ENCODE measurements around the gene TANGO6. TPM values are rescaled to one million over a fixed set of nuclear protein-coding genes. Genes with fewer than 3 reads are reported as not detected.

TANGO6 gene
- total RNA-seq = 13.7 and 16.9 TPM in 2 replicates

DNA sequence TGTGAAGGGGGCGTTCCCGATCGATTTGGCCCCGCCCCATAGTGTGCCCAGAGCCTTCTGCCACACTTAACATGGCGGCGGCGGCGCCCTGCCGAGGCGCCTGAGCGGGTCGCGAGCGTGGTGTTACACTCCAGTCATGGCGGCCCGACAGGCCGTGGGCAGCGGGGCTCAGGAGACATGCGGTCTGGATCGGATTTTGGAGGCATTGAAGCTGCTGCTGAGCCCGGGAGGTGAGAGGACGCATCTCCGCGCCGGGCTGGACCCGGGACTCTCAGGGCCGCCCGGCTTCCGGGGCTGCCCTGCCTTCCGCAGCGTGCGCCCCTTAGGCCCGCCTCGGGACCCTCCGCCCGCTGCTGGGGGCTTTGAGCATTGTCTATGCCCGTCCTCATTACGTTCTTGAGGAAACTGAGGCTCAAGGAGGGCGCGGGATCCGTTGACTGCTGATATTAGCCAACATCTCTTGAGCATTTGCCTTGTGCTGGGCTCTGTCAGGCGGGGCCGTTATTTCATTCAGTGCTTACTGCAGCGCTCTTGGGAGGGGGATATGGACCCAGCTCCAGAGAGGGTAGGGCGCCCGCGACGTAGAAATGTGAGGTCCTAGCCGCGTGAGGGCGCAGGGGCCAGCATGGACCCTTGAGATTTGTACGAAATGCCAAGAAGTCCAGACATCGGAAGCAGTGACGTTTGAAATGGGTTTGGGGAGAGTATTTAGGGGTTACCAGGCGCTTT, at the start of gene TANGO6:
Gene TANGO6 (plus strand): TSS at position 50 of the 729 bp plus-strand sequence. CDS start 87 bp downstream, at position 137.
- H3K4me3 ChIP-seq (ENCODE audit: low read depth, low read length) = peak within 1 kb of the TSS; percentile 94
- FAIRE-seq (no peak), DNase-seq (ENCODE audit: low read depth) (peak; percentile 55)
- TF ChIP-seq CTCF (IDR thresholded peaks at IDR 0.05; ENCODE audit: insufficient read depth, low read length, severe bottlenecking) = no peak
- no peaks in the 10 kb centered on the region for H3K36me3 ChIP-seq (ENCODE audit: control insufficient read depth, insufficient read depth, low read length)
- H3K27me3 ChIP-seq (ENCODE audit: control insufficient read depth, insufficient read depth, low read length) = no peaks in the 10 kb centered on the region

DNA sequence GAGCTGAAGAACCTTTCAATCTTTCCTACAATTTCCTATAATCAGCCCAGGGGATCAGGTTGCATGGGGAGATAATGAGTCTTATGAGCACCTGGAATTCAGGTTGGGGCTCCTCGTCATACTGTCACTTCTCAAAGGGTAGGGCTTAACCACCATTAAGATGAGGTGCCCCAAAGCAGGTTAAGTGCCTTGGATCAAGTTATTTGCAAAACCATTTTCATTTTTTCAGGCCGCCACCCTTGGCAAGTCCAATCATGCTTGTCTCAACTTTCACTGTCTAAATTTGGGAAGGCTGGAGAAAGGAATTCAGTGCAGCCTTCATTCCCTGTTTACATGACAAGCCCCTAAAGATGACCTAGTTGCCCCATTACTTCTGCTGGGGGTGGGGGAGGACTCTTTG, 44.9 kb upstream of the TANGO6 start:
- FAIRE-seq = no peak
- Histone ChIP-seq H3K27me3 (ENCODE audit: control insufficient read depth, insufficient read depth, low read length) (no peaks in the 10 kb centered on the region), H3K4me3 (ENCODE audit: low read depth, low read length) (no peak overlapping the region), H3K36me3 (ENCODE audit: control insufficient read depth, insufficient read depth, low read length) (peaks cover 16% of the 10 kb centered on the region)
- no peak for TF ChIP-seq CTCF (IDR thresholded peaks at IDR 0.05; ENCODE audit: insufficient read depth, low read length, severe bottlenecking)
- peak; percentile 78 for DNase-seq (ENCODE audit: low read depth)

DNA sequence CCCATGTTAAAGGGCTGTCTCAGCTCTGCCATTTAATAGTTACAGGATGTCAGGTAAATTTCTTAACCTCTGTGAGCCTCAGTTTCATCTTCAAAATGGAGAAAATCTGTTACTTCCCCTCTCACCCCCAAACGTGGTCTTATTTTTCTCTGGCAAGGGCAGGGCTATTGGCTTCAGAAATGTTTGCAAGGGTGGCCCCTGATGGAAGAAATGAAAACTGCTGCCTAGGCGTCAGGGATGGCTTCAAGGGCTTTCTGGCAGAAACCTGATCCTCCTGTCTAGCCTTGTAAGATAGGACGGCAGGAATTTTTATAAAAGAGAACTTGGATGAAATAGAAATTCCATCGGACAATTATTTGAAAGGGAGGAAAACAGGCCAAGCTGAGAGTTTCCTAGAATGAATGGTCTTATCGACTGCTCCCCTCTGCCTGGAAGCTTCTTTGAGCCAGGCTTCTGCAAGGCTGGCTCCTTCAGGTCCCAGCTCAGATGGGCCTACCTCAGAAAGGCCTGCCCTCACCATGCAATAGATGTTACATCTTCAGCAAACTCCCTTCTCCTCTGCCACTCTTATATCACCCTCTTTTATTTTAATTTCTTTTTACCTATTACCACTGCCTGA, 43.0 kb upstream of the TANGO6 start:
- no peak for FAIRE-seq
- DNase-seq (ENCODE audit: low read depth) = peak; percentile 76
- no peaks in the 10 kb centered on the region for H3K27me3 ChIP-seq (ENCODE audit: control insufficient read depth, insufficient read depth, low read length)
- no peak overlapping the region for H3K4me3 ChIP-seq (ENCODE audit: low read depth, low read length)
- peak; percentile 69 for TF ChIP-seq CTCF (IDR thresholded peaks at IDR 0.05; ENCODE audit: insufficient read depth, low read length, severe bottlenecking)
- H3K36me3 ChIP-seq (ENCODE audit: control insufficient read depth, insufficient read depth, low read length) = peaks cover 14% of the 10 kb centered on the region

- H3K36me3 ChIP-seq (ENCODE audit: control insufficient read depth, insufficient read depth, low read length) = peaks cover 15% of the 10 kb centered on the region
- no peaks in the 10 kb centered on the region for H3K27me3 ChIP-seq (ENCODE audit: control insufficient read depth, insufficient read depth, low read length)
- TF ChIP-seq CTCF (IDR thresholded peaks at IDR 0.05; ENCODE audit: insufficient read depth, low read length, severe bottlenecking) = no peak
- H3K4me3 ChIP-seq (ENCODE audit: low read depth, low read length) = no peak overlapping the region
- FAIRE-seq = no peak
- DNase-seq (ENCODE audit: low read depth) = peak; percentile 63
These were observed 41.1 kb upstream of the TANGO6 start for GRCh38 chr16:68802190-68802589.

DNA sequence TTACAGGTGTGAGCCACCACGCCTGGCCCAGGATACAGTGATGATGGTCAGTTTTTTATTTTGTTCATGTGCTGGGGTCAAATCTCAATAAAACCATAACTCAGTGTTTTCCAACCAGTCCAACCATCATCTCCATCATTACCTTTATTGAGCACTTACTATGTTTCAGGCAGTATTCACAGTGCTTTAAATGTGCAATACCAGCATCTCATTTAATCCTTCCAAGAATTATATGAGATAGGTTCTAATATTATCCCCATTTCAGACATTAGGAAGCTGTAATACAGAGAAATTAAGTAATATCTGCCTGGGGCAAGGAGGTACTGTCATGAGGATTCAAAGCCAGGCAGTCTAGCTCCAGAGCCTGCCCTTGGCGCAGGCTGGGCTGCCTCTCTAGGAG, 36.9 kb upstream of the TANGO6 start:
- Histone ChIP-seq H3K4me3 (ENCODE audit: low read depth, low read length) (no peak overlapping the region), H3K36me3 (ENCODE audit: control insufficient read depth, insufficient read depth, low read length) (peaks cover 41% of the 10 kb centered on the region), H3K27me3 (ENCODE audit: control insufficient read depth, insufficient read depth, low read length) (no peaks in the 10 kb centered on the region)
- FAIRE-seq = no peak
- TF ChIP-seq CTCF (IDR thresholded peaks at IDR 0.05; ENCODE audit: insufficient read depth, low read length, severe bottlenecking) = no peak
- no peak for DNase-seq (ENCODE audit: low read depth)

All from bronchial epithelial cell (primary cell).